Middle frontal gyrus (tissue), 1 donor: ENCODE measurements around the gene APBB3.
"Not testable (repeated sequence)": the region's sequence is repeated elsewhere in the genome, so short reads cannot be mapped to it uniquely, and the experiment has no call there.

Experiments used
- DNase-seq: peaks from one replicate; pipeline ENCODE4 v3.0.0-alpha.2; 2015; ENCODE audit warnings: low spot score; ENCODE audit errors: extremely low spot score

APBB3 gene, protein sequence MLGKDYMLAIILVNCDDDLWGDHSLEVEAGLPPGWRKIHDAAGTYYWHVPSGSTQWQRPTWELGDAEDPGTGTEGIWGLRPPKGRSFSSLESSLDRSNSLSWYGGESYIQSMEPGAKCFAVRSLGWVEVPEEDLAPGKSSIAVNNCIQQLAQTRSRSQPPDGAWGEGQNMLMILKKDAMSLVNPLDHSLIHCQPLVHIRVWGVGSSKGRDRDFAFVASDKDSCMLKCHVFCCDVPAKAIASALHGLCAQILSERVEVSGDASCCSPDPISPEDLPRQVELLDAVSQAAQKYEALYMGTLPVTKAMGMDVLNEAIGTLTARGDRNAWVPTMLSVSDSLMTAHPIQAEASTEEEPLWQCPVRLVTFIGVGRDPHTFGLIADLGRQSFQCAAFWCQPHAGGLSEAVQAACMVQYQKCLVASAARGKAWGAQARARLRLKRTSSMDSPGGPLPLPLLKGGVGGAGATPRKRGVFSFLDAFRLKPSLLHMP

DNA sequence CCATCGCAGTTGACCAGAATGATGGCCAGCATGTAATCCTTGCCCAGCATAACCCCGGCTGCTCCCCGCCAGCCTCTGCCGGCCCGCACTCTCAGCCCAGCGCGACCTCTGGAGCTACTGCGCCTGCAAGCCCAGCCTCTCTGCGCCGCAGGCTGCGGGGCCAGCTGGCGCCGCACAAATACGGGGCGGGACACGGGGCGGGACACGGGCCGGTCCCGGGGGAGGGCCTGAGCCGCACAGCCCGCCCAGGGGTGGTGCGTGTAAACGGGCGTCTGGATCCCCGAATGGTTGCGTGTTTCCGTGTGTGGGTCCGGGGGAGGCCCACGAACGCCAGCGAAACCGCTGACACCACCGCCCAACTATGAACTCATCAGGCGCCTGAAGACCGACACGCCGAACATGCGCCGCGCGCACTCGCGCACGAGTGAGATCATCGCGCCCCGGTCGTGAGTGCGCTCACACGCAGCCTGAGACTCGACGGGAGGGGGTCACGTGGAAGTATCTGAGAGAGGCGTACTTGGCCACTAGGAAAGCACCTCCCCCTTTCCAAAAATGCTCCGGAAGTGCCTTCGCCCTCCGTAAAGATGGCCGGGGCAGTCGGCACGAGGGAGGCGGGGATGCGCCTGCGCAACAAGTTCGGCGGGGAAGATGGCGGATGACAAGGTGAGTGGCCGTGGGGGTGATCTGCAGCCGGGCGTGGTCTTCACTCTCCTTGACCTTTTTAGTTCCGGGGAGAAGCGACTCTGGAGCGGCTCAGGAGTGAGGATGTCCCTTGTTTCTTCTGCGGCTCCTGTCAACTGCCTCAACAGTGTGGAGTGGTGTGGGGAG is at the start of gene APBB3, which contains the start of gene SLC35A4:
APBB3 (minus strand) TSS at position 403 of the 828 bp plus-strand sequence; CDS start at position 50, 353 bp downstream.
SLC35A4 (plus strand) TSS at position 633 of the 828 bp plus-strand sequence. CDS start 2,342 bp downstream, outside the sequence.
- DNase-seq = peak; percentile 98

GRCh38 chr5:140611020-140611521 is 46.7 kb upstream of the APBB3 start:
- DNase-seq = no peak

- no peak for DNase-seq
These were observed 44.7 kb upstream of the APBB3 start for GRCh38 chr5:140609126-140609525.

DNA sequence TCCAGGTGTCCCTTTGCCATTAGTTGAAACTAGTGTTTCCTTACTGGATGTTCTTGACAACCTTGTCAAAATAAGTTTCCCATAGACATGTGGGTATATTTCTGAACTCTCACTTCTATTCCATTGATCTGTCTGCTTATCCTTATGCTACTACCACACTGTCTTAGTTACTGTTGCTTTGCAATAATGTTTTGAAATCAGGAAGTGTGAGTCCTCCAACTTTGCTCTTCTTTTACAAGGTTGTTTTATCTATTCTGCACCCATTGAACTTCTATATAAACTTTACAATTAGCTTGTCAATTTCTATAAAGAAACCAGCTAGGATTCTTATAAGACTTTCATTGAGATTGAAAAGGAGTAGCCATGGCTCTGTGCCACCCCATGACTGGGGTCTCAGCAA is 44.3 kb upstream of the APBB3 start:
- DNase-seq = no peak

- no peak for DNase-seq
These were observed 42.6 kb upstream of the APBB3 start for GRCh38 chr5:140607031-140607430.

- no peak for DNase-seq
These were observed 41.5 kb upstream of the APBB3 start for GRCh38 chr5:140605879-140606278.

- DNase-seq = no peak
These were observed 39.3 kb upstream of the APBB3 start for GRCh38 chr5:140603734-140604133.

DNA sequence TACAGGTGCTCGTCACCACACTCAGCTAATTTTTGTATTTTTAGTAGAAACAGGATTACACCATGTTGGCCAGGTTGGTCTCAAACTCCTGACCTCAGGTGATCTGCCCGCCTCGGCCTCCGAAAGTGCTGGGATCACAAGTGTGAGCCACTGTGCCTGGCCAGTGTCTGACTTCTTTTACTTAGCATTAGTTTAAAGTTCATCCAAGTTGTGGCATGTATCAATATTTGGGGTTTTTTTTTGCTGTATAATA is 39.0 kb upstream of the APBB3 start:
- not testable (repeated sequence) for DNase-seq

- no peak for DNase-seq
These were observed 37.7 kb upstream of the APBB3 start for GRCh38 chr5:140602147-140602546.

- DNase-seq = no peak
These were observed 35.7 kb upstream of the APBB3 start for GRCh38 chr5:140600096-140600495.

GRCh38 chr5:140598836-140599235 is 34.4 kb upstream of the APBB3 start:
- DNase-seq = no peak

DNA sequence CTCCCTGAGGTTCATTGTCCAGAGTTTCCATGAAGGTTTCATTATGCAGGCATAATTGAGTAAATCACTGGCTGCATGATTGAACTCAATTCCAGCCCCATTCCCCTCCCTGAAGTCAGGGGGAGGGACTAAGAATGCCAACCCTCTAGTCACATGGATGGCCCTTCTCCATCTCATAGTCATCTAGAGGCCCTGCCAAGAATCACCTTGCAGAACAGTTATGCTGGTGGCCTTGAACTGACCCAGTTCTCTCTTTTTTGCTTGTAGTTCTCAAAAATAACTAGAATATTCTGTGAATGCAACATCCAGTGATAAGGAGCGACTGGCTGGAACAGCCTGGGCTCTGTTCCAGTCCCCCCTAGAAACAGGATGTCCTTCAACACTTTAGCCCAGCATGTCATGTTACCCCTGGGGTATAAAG is 31.9 kb upstream of the APBB3 start:
- DNase-seq = no peak

- DNase-seq = no peak
These were observed 31.3 kb upstream of the APBB3 start for GRCh38 chr5:140595538-140596300.

GRCh38 chr5:140594169-140594568 is 29.8 kb upstream of the APBB3 start:
- no peak for DNase-seq

- not testable (repeated sequence) for DNase-seq
These were observed 28.7 kb upstream of the APBB3 start for GRCh38 chr5:140593070-140593469.

- DNase-seq = no peak
These were observed 27.5 kb upstream of the APBB3 start for GRCh38 chr5:140591747-140592372.

- no peak for DNase-seq
These were observed 26.5 kb upstream of the APBB3 start for GRCh38 chr5:140590861-140591260.

GRCh38 chr5:140588311-140589070 is 24.1 kb upstream of the APBB3 start:
- DNase-seq = no peak

- DNase-seq = no peak
These were observed 23.1 kb upstream of the APBB3 start for GRCh38 chr5:140587495-140587894.

DNA sequence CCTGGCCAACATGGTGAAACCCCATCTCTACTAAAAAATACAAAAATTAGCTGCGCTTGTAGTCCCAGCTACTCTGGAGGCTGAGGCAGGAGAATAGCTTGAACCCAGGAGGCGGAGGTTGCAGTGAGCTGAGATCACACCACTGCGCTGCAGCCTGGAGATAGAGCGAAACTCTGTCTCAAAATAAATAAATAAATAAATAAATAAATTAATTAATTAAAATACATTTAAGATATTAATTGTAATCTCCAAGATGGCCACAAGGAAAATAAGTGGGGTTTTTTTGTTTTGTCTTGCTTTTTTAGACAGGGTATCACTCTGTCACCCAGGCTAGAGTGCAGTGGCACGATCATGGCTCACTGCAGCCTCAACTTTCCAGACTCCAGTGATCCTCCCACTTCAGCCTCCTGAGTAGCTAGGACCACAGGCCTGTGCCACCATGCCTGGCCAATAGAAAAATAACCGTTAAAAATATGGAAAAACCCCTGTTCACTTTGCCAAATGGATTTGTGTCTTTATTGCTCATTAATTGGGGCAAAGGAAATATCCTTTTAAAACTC is 14.9 kb upstream of the APBB3 start:
- not testable (repeated sequence) for DNase-seq
